ENCODE results near the gene YPEL2.
"Not testable (repeated sequence)": the region's sequence is repeated elsewhere in the genome, so short reads cannot be mapped to it uniquely, and the experiment has no call there.

The YPEL2 gene

DNA sequence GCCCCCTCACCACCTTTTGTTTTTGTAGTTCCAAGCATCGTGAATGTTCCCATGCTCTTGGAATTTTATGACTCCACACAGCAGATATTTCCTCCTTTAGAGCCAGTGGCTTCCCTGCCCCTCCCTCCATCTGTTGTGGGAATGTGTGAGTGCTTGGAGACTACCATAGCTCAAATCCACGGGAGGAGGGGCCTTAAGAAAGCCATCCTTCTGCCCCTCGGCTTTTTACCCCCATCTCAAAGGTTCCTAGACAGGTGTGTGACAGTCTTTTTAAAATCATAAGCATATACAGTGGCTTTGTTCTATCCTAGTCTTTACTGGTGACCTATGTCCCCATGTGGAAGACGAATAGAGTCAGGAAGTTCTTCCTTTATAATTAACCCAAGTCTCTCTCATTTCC, 47.2 kb downstream of the YPEL2 start:
- DNase-seq = no peak

DNA sequence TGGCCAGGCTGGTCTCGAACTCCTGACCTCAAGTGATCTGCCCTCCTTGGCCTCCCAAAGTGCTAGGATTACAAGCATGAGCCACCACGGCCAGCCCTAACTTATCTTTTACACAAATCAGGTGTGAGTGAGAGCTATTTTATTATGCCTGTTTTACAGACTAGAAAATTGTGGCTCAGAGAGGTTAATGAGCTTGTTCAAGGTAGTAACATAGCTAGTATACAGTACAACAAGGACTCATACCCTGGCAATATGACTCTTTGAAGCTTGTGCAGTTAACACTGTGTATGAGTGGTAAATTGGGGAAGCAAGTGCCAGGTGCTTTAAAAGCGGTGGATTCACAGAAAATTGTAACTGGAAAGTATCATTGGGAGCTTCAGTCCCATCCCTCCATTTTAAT, 49.0 kb downstream of the YPEL2 start:
- no peak for DNase-seq

DNA sequence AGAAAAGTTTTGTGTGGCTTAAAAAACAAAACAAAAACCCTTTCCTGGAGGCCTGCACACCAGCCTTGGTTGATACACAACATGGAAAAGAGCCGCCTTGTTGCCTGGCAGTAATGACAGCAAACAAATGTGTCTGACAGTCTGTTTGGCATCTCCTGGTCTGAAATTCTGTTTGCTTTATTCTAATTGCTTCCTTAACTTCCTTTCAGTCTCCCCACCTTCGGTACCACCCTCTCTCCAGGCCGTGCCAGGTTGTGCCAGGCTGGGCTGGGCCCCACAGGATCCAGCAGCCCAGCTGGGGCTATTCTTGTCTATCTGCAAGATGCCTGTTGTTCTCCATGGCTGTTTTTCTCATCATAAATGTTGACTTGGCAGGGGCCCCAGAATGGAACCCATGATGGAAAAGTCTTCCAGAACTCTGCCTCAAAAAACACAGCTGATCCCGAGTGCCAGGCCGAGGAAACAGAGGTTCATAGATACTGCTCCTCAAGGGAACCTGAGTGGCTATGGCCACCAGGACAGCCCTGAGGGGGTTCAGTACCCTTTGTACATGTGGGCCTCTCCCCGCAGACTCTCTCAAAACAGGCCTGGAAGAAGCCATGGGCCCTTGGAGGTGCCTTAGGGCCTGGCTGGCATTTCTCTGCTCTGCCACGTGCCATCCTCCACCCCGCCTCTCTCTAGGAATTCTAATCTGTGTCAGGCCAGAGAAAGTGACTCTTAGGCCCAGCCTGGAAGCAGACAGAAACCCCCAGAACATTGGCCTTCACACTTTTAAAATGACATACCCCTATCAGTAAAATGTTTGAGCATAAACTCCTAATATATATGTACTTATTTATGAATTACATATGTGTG, 50.5 kb downstream of the YPEL2 start:
- DNase-seq = no peak

DNA sequence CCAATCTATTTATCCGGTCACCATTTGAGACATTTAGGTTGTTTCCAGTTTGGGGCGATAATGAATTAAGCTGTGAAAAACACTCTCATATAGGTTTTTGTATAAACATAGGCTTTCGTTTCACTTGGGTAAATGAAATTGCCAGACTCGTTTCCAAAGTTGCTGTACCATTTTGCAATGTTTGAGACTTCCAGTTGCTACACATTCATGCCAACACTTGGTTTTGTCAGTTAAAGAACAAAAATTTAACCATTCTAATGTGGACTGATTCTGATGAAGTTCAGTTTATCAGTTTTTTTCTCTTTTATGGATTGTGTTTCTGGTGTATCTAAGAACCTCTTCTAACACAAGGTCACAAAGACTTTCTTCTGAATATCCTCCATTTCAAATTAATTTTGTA, 52.4 kb downstream of the YPEL2 start:
- DNase-seq = no peak

DNA sequence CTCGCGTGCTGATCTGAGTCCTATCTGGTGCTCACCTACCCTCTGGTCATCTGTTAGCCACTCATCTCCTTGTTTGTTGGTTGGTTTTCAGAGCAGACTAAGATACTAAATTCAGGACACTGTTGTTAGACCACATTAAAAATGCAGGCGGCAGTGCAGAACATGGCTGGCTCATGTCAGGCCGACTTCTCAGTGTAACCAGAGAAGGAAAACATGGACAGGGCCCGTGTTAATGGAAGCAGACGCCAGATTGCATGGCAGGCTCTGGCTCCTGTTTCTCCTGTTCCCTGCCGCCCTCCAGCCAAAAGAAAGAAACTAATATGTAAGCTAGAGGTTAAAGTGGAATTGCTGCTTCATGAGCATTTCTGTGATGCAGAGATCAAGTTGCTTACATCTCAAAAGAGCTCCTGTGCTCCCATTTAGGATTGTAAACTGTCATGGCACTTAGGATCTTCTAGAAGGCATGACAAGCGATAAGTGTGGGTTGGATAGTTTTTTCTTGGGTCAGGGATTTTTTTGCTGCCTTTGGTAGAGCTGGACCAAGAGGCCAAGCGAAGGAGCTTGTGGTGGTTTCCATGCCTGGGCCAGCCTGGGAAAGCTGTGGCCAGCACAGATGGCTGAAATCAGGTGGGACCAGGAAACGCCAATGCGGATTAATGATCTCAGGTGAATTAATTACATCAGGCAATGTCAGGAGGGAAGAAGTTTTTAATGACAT, 56.1 kb downstream of the YPEL2 start:
- DNase-seq = no peak

DNA sequence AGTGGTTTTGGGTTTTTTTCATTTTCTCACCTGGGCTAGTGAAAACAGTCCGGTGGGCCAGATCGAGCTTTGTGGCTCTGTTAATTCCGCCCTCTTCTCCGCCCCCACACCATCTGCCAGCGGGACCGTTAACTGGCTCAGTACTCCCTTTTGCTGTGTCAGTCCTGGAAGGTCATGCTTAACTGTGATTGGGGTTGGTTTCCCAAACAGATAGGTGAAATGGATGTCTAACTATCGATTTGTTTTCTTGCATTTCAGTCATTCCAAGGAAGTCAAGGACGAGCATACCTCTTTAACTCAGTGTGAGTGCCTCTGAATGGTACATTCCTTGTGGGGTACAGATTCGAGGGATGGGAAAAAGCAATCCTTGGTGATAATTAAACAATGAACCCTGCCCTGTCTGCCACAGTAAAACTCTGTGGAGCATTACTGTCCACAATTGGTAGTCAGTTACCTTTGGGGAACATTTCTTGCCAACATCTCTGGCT, 56.7 kb downstream of the YPEL2 start:
- DNase-seq = no peak

DNA sequence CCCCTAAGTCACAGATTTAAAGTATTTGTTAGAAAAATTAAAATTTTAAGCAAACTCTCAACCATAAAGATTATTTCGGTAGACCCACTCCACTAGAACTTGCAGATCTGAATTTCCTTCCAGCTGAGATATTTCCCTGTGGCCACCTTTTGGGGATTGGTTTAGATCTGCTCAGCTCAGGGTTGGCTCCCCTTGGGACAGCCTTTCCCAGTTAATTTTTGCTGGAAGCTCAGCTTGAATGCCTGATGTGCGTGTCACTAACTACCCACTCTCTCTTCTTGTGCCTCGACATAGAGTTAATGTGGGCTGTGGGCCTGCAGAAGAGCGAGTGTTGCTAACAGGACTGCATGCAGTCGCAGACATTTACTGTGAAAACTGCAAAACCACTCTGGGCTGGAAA, 57.6 kb downstream of the YPEL2 start:
- DNase-seq = no peak

DNA sequence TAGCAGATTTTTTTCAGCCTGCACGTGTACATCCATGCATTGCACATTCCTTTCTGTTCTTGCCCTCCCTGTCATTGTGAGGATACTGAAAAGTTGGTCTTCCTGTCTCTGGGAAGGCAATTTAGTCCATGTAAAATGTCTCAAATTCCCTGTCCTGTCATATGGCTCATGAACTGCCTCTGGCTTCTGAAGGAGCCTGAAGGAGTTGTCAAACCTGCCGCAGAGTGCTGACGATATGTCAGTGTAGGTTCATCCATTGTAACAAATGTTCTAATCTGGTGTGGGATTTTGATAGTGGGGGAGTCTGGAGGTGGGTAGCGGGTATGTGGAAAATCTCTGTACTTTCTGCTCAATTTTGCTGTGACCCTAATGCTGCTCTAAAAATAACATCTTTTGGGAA, 59.6 kb downstream of the YPEL2 start:
- no peak for DNase-seq

DNA sequence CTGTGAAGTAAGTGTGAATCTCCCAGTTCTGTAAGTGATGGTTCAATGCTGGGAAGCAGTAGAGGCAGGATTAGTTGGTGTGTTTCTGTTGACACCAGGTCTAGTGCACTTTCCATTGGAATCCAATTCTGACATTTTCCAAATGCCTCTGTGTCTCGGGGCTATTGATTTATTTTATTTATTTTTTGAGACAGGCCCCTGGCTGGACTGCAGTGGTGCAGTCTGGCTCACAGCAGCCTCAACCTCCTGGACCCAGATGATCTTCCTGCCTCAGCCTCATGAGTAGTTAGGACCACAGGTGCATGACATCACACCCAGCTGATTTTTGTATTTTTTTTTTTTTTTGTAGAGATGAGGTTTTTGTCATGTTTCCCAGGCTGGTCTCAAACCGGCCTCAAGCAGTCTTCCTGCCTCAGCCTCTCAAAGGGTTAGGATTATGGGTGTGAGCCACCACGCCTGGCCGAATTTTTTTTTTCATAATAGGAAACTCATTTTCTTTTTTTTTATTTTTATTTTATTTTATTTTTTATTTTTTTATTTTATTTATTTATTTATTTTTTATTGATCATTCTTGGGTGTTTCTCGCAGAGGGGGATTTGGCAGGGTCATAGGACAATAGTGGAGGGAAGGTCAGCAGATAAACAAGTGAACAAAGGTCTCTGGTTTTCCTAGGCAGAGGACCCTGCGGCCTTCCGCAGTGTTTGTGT, 61.7 kb downstream of the YPEL2 start:
- DNase-seq = no peak

DNA sequence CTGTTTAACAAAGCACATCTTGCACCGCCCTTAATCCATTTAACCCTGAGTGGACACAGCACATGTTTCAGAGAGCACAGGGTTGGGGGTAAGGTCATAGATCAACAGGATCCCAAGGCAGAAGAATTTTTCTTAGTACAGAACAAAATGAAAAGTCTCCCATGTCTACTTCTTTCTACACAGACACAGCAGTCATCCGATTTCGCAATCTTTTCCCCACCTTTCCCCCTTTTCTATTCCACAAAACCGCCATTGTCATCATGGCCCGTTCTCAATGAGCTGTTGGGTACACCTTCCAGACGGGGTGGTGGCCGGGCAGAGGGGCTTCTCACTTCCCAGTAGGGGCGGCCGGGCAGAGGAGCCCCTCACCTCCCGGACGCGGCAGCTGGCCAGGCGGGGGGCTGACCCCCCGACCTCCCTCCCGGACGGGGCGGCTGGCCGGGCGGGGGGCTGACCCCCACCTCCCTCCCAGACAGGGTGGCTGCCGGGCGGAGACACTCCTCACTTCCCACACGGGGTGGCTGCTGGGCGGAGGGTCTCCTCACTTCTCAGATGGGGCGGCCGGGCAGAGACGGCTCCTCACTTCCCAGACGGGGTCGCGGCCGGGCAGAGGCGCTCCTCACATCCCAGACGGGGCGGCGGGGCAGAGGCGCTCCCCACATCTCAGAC, 62.4 kb downstream of the YPEL2 start:
- not testable (repeated sequence) for DNase-seq

DNA sequence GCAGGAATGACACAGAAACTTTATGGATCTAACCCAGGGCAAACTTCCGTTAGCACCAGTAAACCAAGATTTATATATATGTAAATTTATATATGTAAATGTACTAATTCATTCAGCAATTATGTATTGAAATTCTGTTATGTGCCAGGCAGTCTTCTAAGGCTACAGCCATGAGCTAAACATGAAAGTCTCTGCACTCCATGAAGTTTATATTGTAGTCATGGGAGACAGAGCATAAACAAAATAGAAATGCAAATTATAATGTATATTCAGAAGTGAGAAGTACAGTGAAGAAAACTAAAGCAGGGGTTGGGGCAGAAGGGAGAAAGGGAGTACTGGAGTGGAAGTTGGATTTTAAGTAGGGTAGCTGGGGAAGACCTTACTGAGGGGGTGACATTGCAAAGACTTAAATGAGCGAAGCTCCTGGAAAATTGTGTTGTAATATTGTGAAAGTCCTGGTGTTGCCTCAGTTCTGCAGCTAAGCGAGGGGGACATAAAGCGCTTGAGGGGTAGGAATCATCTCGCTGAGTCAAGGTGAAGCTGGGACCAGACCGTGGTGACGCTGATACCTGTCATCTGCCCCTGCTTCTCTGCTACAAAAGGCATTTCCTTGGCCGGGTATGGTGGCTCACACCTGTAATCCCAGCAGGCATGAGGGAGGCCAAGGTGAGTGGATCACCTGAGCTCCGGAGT, 64.8 kb downstream of the YPEL2 start:
- DNase-seq = no peak

DNA sequence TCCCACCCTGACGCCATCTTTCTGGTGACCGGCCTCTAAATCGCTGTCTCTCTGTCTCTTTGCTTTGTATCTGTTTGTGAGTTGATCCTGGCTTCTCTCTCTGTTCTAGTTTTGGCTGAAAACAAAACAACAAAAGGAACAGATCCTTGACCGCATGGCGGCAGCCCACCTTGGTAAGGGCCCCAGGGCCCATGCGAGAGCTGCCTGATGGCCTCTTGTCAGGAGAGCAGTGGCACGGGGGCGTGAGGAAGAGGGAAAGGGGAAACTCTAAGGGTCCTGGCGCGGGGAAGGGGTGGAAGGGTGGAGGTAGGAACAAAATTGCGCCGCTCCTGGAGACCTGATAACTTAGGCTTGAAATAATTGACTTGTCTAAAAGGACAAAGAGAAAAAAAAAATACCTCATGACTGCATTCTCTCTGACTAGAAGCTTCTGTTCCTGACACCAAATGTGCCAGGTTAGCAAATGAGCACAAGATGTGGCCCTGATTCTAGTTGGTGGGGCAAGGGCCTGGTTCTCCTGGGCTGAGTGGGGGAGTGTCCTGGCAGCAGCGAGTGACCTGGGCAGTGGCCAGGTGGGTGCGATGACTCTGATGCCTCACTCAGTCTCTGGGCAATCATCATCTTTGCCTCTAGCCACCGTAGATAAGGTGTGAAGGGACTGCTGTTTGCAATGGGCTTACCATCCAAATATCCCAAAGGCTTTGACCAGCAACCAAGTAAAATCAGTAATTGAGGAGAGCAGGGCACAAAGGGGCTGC, 66.0 kb downstream of the YPEL2 start:
- DNase-seq = no peak

DNA sequence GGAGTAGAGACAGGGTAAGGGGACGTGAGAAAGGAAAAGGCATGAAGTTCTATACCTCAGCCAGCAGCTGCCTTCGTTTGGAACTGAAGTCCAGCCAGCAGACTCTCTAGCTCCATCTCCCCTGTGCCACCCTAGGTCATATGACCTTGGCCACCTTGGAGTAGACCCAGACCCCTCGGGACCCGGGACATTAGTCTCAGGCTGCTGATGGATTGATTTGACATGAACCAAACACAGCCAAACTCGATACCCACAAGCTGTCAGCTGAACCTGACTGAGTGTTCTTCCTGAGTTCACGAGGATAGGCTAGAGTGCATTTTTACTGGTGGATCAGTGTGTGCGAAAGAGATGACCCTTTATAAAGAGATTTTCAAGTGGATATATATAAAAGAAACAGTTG, 68.5 kb downstream of the YPEL2 start:
- no peak for DNase-seq

DNA sequence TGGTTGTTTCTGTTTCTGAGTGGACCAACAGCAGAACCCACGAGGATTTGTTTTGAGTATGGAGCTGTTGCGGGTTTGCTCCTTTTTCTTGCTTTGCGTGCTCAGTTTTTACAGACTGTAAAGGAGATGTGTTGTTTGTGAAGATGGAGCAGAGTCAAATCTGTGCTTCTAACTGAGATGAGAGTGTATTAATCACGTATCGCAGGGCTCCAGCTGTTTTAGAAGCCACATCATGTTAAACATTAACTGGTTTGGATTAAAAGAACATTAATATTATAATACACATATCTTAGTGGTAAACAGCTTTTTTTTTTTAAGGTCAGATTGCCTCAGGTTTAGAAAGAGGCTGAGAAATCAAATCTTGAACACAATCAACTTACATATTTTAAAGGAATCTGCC, 69.4 kb downstream of the YPEL2 start:
- DNase-seq = no peak

DNA sequence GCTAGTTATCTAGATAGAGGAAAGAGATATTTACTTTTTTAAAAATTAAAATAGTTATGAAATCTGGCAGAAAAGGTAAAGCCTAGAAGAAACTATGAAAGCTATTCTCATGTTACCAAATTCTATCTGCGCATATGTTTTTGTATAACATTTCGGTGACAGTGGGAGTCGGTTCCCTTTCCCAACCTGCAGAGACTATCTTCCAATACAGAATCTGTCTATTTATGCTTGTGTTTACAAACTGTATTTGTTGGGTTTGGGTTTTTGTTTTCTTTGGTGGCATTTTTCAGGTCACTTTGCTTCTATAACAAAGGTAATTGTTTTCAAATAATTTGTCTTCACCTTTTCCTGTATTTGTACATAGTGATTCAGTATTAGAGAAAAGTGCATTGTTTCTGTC, 69.8 kb downstream of the YPEL2 start:
- DNase-seq = no peak

DNA sequence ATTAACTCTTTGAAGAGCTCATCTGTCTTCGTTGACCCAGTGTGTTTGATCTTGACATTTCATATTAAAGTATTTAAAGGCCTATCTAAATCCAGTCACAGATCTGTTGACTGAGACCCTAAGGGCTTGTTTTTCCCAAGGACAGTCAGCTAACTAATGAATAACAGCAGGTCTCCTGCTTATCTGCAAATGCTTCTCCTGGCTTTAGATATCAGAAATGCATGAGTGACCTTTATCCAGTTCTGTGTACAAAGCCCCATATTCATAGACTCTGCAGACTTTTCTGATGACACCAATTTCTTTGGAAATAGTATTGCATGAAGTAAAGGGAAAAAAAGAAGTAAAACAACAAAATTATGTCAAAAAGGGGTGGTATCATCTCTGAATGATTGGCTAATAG, 70.3 kb downstream of the YPEL2 start:
- DNase-seq = no peak

DNA sequence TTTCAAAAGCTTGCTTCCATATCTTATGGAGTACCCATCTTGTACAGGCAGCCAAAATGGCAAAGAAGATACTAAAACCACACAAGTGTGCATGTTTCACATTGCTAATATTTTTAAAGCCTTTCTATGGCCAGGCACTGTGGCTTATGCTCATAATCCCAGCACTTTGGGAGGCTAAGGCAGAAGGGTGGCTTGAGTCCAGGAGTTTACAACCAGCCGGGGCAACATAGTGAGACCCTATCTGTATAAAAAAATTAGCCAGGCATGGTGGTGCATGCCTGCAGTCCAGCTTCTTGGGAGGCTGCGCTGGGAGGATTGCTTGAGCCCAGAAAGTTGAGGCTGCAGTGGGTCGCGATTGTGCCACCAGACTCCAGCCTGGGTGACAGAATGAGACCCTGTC, 71.3 kb downstream of the YPEL2 start:
- no peak for DNase-seq

DNA sequence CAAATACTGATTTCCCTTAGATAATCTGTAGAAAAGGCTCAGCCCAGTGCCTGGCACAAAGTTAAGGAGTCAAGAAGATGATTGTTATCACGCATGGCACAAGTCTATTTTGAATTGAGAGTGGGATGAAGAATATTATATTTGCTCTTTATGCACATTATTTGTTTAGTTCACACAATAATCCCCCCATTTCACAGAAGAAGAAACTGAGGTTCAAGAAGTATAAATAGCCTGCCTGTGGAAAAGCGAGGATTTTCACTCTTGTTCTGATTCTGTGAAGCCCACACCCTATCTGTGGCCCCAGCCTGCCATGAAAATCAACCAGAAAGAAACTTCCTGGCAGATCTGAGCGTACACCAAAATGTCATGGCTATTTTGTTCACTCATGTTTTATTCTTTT, 73.0 kb downstream of the YPEL2 start:
- no peak for DNase-seq

DNA sequence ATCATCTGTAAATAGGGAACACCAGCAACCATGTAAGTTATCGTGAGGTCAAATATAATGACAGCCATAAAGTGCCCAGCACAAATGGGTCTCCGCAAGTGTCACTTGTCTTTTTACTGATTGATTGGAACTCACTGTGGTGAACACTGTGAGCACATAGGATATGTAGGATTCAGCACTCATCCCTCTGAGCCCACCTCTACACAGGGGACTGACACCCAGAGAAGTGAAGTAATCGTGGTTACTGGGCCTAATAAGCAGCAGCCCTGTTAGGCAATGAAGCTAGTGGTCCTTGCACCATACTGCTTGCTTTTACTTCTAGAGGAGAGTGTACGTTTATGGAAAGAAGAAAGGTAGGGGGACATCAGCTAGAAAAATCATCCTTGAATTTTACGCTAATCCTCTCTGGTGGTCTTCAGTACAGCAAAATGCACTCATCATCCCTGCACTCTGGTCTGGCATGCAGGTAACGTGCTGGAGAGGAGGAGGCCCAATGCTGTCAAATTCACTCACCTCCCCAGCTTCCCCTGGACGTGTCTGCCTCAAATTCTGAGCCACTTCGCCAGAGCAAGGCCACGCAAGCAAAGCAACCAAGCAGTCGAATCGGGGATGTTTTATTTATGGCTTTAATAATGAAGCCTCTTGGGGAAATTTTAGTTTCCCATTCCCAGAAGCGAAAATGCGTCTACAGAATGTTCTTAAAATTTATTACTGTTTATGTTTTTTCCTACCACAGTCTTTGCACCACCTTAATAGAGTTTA, 74.7 kb downstream of the YPEL2 start:
- no peak for DNase-seq

DNA sequence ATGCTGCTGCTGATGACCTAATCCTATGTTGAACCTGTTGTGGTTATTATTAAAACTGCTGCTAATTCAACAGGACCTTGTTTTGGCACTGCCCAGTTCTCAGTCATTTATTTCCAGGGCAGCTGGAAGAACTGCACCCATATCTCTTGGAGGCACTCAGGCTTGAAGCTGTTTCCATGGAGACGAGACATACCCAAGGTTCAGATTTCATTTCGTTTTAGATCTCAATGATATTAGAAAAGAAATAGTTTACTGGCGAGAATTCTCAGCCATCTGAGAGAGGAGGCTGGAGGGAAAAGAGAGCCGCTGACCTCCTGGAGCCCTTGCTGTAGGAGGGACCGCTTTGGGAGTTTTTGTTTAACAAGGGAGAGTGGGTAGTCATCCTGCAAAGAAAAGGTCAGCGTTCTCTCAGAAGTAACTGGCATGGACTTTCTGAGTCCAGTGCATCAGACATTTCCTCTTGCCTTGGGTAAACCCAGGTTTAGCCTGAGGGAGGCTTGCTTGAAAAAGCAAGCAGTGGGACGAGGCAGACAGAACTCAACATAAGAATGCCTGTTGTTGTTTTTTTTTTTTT, 75.4 kb downstream of the YPEL2 start:
- DNase-seq = no peak
